Measurements from ENCODE around the gene TP53BP2. TPM values are rescaled to one million over a fixed set of nuclear protein-coding genes. Genes with fewer than 3 reads are reported as not detected.

Gene TP53BP2
- polyA plus RNA-seq, 1 donor from 2014 or later: 25.2 TPM

DNA sequence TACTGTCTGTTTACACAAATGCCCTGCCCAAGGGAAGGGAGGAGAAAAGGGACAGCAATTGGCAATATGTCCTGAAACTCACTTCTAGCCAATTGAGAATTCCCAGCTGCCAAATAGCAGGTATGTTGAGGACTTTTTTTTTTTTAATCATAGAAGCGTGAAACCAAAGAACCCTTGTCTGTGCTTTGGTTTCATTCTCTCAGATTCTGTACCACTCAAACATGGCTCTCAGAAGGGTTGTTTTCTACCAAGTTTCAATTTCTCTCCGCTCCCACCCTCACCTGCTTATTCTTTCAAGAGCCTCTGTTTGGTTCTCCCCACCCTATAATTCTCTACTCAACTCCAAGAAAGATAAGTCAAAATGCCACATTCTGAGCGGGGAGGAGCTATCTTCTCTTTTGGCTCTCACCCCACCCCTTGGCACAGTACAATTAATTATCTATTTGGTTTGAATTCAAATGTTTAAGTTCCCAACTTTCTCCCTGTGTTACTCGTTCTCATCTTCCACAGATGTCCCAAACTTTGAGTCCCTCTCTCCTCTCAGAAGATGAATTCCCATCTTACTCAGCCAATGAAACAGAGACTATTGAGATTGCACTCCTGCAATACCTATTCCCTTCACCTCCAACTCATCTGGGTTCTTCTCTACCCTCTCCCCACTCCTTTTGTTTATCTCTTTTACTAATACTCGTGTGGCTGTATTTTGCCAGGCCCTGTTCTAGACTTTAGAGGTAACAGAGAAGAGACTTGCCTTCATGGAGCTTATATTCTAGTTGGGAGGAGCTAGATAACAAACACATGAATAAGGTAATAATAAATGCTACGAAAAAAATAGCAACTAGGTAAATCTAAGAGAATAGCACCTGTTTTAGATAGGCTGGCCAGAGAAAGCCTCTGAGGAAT, 3.9 kb upstream of the TP53BP2 start:
- Histone ChIP-seq H4K20me1 (ENCODE audit: insufficient read depth) (no peaks in the 10 kb centered on the region), H3K79me2 (replicated peaks; ENCODE audit: insufficient read depth, low read length) (no peaks in the 10 kb centered on the region), H3K27ac (ENCODE audit: low read length) (no peak overlapping the region), H3F3A (ENCODE audit: insufficient read depth, low read length, poor library complexity, severe bottlenecking) (peaks cover 10% of the 10 kb centered on the region), H3K4me3 (ENCODE audit: low read length) (no peak overlapping the region), H3K9me3 (ENCODE audit: low read length) (no peaks in the 10 kb centered on the region), H3K4me2 (ENCODE audit: low read length) (no peak overlapping the region), H2AFZ (ENCODE audit: low read depth, low read length) (no peak overlapping the region), H3K9ac (ENCODE audit: low read length) (no peak overlapping the region), H3K36me3 (ENCODE audit: insufficient read depth, low read length) (no peaks in the 10 kb centered on the region), H3K27me3 (ENCODE audit: insufficient read depth, low read depth, low read length) (no peaks in the 10 kb centered on the region), H3K9me2 (ENCODE audit: insufficient read depth, low read length) (no peaks in the 10 kb centered on the region)
- TF ChIP-seq EZH2 (IDR thresholded peaks at IDR 0.05; ENCODE audit: borderline replicate concordance, insufficient read depth, low read length, poor library complexity, severe bottlenecking) (no peak), MXI1 (conservative IDR thresholded peaks at IDR 0.05; ENCODE audit: poor library complexity, severe bottlenecking) (no peak), RAD21 (conservative IDR thresholded peaks at IDR 0.05) (no peak), EP300 (conservative IDR thresholded peaks at IDR 0.05; ENCODE audit: poor library complexity, severe bottlenecking) (no peak), TAF1 (IDR thresholded peaks at IDR 0.05; ENCODE audit: low read depth) (no peak), POLR2AphosphoS5 (IDR thresholded peaks at IDR 0.05) (no peak), SMC3 (conservative IDR thresholded peaks at IDR 0.05; ENCODE audit: poor library complexity) (no peak)
- TF ChIP-seq, protein P1, sequence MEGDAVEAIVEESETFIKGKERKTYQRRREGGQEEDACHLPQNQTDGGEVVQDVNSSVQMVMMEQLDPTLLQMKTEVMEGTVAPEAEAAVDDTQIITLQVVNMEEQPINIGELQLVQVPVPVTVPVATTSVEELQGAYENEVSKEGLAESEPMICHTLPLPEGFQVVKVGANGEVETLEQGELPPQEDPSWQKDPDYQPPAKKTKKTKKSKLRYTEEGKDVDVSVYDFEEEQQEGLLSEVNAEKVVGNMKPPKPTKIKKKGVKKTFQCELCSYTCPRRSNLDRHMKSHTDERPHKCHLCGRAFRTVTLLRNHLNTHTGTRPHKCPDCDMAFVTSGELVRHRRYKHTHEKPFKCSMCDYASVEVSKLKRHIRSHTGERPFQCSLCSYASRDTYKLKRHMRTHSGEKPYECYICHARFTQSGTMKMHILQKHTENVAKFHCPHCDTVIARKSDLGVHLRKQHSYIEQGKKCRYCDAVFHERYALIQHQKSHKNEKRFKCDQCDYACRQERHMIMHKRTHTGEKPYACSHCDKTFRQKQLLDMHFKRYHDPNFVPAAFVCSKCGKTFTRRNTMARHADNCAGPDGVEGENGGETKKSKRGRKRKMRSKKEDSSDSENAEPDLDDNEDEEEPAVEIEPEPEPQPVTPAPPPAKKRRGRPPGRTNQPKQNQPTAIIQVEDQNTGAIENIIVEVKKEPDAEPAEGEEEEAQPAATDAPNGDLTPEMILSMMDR (IDR thresholded peaks at IDR 0.05; ENCODE audit: poor library complexity, severe bottlenecking): no peak
- TF ChIP-seq, protein P2, sequence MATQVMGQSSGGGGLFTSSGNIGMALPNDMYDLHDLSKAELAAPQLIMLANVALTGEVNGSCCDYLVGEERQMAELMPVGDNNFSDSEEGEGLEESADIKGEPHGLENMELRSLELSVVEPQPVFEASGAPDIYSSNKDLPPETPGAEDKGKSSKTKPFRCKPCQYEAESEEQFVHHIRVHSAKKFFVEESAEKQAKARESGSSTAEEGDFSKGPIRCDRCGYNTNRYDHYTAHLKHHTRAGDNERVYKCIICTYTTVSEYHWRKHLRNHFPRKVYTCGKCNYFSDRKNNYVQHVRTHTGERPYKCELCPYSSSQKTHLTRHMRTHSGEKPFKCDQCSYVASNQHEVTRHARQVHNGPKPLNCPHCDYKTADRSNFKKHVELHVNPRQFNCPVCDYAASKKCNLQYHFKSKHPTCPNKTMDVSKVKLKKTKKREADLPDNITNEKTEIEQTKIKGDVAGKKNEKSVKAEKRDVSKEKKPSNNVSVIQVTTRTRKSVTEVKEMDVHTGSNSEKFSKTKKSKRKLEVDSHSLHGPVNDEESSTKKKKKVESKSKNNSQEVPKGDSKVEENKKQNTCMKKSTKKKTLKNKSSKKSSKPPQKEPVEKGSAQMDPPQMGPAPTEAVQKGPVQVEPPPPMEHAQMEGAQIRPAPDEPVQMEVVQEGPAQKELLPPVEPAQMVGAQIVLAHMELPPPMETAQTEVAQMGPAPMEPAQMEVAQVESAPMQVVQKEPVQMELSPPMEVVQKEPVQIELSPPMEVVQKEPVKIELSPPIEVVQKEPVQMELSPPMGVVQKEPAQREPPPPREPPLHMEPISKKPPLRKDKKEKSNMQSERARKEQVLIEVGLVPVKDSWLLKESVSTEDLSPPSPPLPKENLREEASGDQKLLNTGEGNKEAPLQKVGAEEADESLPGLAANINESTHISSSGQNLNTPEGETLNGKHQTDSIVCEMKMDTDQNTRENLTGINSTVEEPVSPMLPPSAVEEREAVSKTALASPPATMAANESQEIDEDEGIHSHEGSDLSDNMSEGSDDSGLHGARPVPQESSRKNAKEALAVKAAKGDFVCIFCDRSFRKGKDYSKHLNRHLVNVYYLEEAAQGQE (IDR thresholded peaks at IDR 0.05; ENCODE audit: borderline replicate concordance): no peak

- TF ChIP-seq, protein P1 (IDR thresholded peaks at IDR 0.05; ENCODE audit: poor library complexity, severe bottlenecking): no peak
- no peak for TF ChIP-seq POLR2AphosphoS5 (IDR thresholded peaks at IDR 0.05)
- TF ChIP-seq RAD21 (conservative IDR thresholded peaks at IDR 0.05): no peak
- no peak for TF ChIP-seq SMC3 (conservative IDR thresholded peaks at IDR 0.05; ENCODE audit: poor library complexity)
- TF ChIP-seq EZH2 (IDR thresholded peaks at IDR 0.05; ENCODE audit: borderline replicate concordance, insufficient read depth, low read length, poor library complexity, severe bottlenecking): no peak
- TF ChIP-seq TAF1 (IDR thresholded peaks at IDR 0.05; ENCODE audit: low read depth): no peak
- TF ChIP-seq EP300 (conservative IDR thresholded peaks at IDR 0.05; ENCODE audit: poor library complexity, severe bottlenecking): no peak
- Histone ChIP-seq H3K27ac (ENCODE audit: low read length) (no peak overlapping the region), H3F3A (ENCODE audit: insufficient read depth, low read length, poor library complexity, severe bottlenecking) (peaks cover 12% of the 10 kb centered on the region), H3K79me2 (replicated peaks; ENCODE audit: insufficient read depth, low read length) (peaks cover 6% of the 10 kb centered on the region), H3K4me2 (ENCODE audit: low read length) (no peak overlapping the region), H3K9me2 (ENCODE audit: insufficient read depth, low read length) (no peaks in the 10 kb centered on the region), H3K9me3 (ENCODE audit: low read length) (no peaks in the 10 kb centered on the region), H4K20me1 (ENCODE audit: insufficient read depth) (no peaks in the 10 kb centered on the region), H3K36me3 (ENCODE audit: insufficient read depth, low read length) (no peaks in the 10 kb centered on the region), H2AFZ (ENCODE audit: low read depth, low read length) (no peak overlapping the region), H3K4me3 (ENCODE audit: low read length) (no peak overlapping the region), H3K9ac (ENCODE audit: low read length) (no peak overlapping the region), H3K27me3 (ENCODE audit: insufficient read depth, low read depth, low read length) (no peaks in the 10 kb centered on the region)
Observed at GRCh38 chr1:223848536-223848935, 2.8 kb upstream of the TP53BP2 start.

All from neural cell (in vitro differentiated cells).